Pancreas (tissue), 10 donors: ENCODE data around the gene TFF3. TPM values are rescaled to one million over a fixed set of nuclear protein-coding genes. Genes with fewer than 3 reads are reported as not detected.

Experiments used
- ATAC-seq, 4 donors: fragments of 200-7000 bp; cut with Tn5 transposase; one replicate each; pipeline versions ENCODE4 v1.8.0 to v1.9.1; 2020; ENCODE audit warnings: mild to moderate bottlenecking in 4 of 4, moderate library complexity in 4 of 4
- DNase-seq, 6 donors: peaks; one replicate each; pipeline ENCODE4 v3.0.0-alpha.2; 2020
- FAIRE-seq: peaks from 2 replicates; lab custom pipeline; 2012; peaks lifted over from hg19 to GRCh38; lab: Jason Lieb, UNC
- H3K27ac ChIP-seq, 4 donors: fragments of 200-600 bp; sonication (generic); 1 replicate in 3 of 4; 2 replicates in 1 of 4; pipeline versions ENCODE4 v1.5.0 to v1.8.0; 2020
- H3K27me3 ChIP-seq, 4 donors: fragments of 200-600 bp; one replicate each; pipeline ENCODE4 v1.8.0; 2021
- H3K36me3 ChIP-seq, 3 donors: fragments of 200-600 bp; sonication (generic) in 1 of 3; one replicate each; pipeline versions ENCODE4 v1.5.0 to v1.8.0; 2020 to 2021
- H3K4me1 ChIP-seq, 3 donors: fragments of 200-600 bp; one replicate each; pipeline ENCODE4 v1.8.0; 2021
- H3K4me3 ChIP-seq, 4 donors: fragments of 200-600 bp; sonication (generic) in 2 of 4; one replicate each; pipeline versions ENCODE4 v1.5.0 to v1.8.0; 2020 to 2021
- H3K9me3 ChIP-seq, 4 donors: fragments of 200-600 bp; one replicate each; pipeline ENCODE4 v1.8.0; 2021
- WGBS, 2 donors: extraction: QIAGEN DNeasy Blood & Tissue Kit; methylation state at CpG; one replicate each; pipeline ENCODE4 v1.1.7; 2013; 5-methylcytosine and 5-hydroxymethylcytosine counted together
- intact Hi-C, 3 donors: fragments of 100-400 bp; cut with DNase I; formaldehyde crosslinking; loops; one replicate each; pipeline versions ENCODE4 v1.11.1 to v1.14.2; 2022
- polyA plus RNA-seq, 2 donors: library from polyadenylated mRNA; stranded (reverse); fragments of 200-250 nt; gene quantifications; one replicate each; pipeline ENCODE4 v1.2.3, GENCODE V29; 2013
- total RNA-seq, 6 donors: library from RNA; stranded (reverse); fragmentation: NEBNext Ultra II Directional in 4 of 6; extraction: Animal tissue kit (Norgen Biotek cat#: 25700) in 4 of 6; gene quantifications; one replicate each; pipeline versions ENCODE4 v1.2.1 to v1.2.4, GENCODE V29; 2021 to 2023
- TF ChIP-seq, protein P1 (sequence below), 4 donors: fragments of 200-600 bp; sonication (generic) in 3 of 4; IDR thresholded peaks; one replicate each; pipeline versions ENCODE4 v1.5.0 to v1.8.0; 2021; ENCODE audit warnings: antibody characterized with exemption in 4 of 4
- donor health status: healthy with polysubstance abuse.
- donor health status: DM: no; HTN: no; CAD: no; lungs with moderate emphysema.
- donor health status: DM: no; HTN: no; CAD: no.
- donor health status: control.
- donor health status: control.
- donor health status: Bipolar disorder and iron deficiency.
- donor health status: DM: yes; HTN: yes; CAD: no.
- donor health status: DM: no; HTN: no; CAD: no.
- donor health status: DM: no; HTN: no; CAD: no.
- donor health status: DM: yes; HTN: yes; CAD: no.

TFF3 gene
- total and polyA plus RNA-seq, 8 donors: 5.9 to 51.9 (median 11.3) TPM

DNA sequence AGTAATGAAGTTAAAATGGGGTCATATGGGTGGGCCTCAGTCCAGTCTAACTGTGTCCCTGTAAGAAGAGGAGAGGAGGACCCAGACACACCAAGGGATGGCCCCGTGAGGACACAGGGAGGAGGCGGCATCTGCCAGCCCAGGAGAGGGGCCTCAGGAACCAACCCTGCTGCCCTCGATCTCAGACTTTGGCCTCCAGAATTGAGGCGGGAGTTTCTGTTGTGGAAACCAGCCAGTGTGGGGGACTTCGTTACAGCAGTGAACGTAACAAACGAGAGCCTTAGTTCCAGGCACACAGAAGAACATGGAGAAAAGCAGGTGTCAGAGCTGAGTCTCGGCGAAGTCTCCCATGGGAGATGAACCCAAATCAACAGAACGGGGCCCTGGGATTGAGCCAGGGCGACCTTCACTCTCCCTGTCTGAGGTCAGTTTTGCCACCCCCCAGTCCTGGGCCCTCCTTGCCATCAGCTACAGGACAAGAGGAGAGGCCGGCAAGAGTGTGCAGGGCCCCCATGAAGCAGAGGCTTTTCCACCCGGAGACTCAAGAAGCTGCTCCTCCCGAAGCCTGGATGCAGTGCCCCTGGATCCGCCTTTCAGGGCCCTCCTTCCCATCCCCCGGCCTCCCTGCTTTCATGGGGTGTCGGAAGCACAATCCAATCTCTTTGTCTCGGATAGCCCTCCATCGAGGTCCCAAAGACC, 36.6 kb downstream of the TFF3 start:
- intact Hi-C loops: no loop called here
- FAIRE-seq (no peak), DNase-seq (no peak), ATAC-seq (no peak)
- no peaks in the 10 kb centered on the region for H3K9me3 ChIP-seq
- H3K4me3 ChIP-seq: no peak overlapping the region
- no peaks in the 10 kb centered on the region for H3K36me3 ChIP-seq
- H3K27ac ChIP-seq: no peak overlapping the region
- TF ChIP-seq, protein P1, sequence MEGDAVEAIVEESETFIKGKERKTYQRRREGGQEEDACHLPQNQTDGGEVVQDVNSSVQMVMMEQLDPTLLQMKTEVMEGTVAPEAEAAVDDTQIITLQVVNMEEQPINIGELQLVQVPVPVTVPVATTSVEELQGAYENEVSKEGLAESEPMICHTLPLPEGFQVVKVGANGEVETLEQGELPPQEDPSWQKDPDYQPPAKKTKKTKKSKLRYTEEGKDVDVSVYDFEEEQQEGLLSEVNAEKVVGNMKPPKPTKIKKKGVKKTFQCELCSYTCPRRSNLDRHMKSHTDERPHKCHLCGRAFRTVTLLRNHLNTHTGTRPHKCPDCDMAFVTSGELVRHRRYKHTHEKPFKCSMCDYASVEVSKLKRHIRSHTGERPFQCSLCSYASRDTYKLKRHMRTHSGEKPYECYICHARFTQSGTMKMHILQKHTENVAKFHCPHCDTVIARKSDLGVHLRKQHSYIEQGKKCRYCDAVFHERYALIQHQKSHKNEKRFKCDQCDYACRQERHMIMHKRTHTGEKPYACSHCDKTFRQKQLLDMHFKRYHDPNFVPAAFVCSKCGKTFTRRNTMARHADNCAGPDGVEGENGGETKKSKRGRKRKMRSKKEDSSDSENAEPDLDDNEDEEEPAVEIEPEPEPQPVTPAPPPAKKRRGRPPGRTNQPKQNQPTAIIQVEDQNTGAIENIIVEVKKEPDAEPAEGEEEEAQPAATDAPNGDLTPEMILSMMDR (IDR thresholded peaks at IDR 0.05): no peak
- H3K27me3 ChIP-seq: no peaks in the 10 kb centered on the region
- 84 to 91% methylated on average over 19 of the region's 19 CpGs for WGBS, 2 donors
- H3K4me1 ChIP-seq: no peaks in the 10 kb centered on the region

DNA sequence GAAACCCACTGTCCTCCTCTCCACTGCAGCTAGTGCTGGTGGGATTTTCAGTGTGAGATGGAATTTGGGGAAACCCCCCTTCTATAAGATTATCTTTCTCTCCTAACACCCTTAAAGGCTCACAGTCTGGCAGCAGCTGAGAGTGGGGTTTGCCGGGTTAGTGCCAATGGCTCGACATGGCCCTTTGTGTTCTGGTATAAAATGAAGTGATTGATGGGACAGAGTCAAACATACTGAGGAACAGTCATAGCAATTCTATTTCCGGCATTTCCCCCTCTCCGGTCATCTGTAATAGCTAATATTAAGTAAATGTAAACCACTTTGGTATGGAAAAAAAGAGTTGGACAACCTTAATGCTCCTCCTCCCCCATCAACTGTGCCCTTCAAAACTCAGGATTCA, 37.6 kb downstream of the TFF3 start:
- Histone ChIP-seq H3K4me3 (no peak overlapping the region), H3K4me1 (no peaks in the 10 kb centered on the region), H3K36me3 (no peaks in the 10 kb centered on the region), H3K27ac (no peak overlapping the region), H3K9me3 (no peaks in the 10 kb centered on the region), H3K27me3 (no peaks in the 10 kb centered on the region)
- ATAC-seq (no peak), DNase-seq (no peak), FAIRE-seq (no peak)
- WGBS, 2 donors: 71 to 85% methylated on average over 4 of the region's 4 CpGs
- TF ChIP-seq, protein P1 (IDR thresholded peaks at IDR 0.05): no peak
- intact Hi-C loops: no loop called here

DNA sequence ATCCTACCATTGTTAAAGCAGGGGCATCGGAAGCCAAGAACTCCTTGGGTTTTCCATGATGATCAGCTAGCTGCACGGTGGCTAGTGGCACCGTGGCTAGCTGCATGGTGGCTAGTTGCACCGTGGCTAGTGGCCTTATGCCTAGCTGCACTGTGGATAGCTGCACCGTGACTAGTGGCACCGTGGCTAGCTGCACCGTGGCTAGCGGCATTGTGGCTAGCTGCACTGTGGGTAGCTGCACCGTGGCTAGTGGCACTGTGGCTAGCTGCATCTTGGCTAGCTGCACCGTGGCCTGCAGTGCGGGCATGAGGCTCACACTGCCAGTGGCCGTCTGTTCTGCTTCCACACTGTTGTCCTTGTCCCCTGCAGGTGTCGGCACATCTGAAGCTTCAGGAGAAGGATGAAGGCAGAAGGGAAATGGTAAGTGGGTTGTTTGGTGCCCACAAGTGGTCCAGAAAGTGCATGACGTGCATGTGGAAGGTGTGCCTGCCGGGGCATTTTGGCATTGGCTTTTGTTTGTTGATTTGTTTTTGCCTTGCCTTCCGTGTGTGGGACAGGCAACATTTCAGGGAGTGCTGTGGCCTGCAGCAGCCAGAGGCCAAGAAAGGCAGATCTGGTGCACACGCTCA, 38.6 kb downstream of the TFF3 start:
- no peak overlapping the region for H3K27ac ChIP-seq
- TF ChIP-seq, protein P1 (IDR thresholded peaks at IDR 0.05): no peak
- FAIRE-seq (no peak), DNase-seq (no peak), ATAC-seq (no peak)
- no peaks in the 10 kb centered on the region for H3K36me3 ChIP-seq
- 87 to 95% methylated on average over 17 of the region's 17 CpGs for WGBS, 2 donors
- H3K4me3 ChIP-seq: no peak overlapping the region
- H3K27me3 ChIP-seq: no peaks in the 10 kb centered on the region
- H3K4me1 ChIP-seq: no peaks in the 10 kb centered on the region
- no peaks in the 10 kb centered on the region for H3K9me3 ChIP-seq
- intact Hi-C loops: no loop called here

DNA sequence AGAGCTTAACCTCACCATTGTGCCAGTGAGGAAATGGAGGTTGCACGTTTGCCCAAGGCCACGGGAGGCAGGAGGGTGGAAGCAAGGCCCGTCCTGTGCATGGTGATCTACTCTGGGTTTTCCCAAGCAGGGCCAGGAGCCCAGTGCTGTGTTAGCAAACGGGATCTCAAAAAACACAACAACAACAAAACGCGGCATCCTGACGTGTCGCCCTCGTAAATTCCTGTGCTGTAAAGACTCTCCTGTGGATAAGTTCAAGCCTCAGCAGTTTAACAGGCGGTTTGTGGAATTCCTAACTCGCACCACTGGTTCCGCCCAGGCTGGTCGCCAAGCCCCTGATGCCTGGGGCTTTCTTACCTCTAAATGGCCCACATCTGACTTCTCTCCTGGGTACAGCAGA, 39.1 kb downstream of the TFF3 start:
- Histone ChIP-seq H3K4me1 (no peaks in the 10 kb centered on the region), H3K9me3 (no peaks in the 10 kb centered on the region), H3K27ac (no peak overlapping the region), H3K4me3 (no peak overlapping the region), H3K36me3 (no peaks in the 10 kb centered on the region), H3K27me3 (no peaks in the 10 kb centered on the region)
- no peak for ATAC-seq
- intact Hi-C loops: no loop called here
- TF ChIP-seq, protein P1 (IDR thresholded peaks at IDR 0.05): no peak
- 71 to 84% methylated on average over 13 of the region's 13 CpGs for WGBS, 2 donors
- FAIRE-seq: no peak
- DNase-seq: no peak
